GM20431 (cell line): ENCODE results near the gene ZBTB8A.
"Not testable (repeated sequence)": the region's sequence is repeated elsewhere in the genome, so short reads cannot be mapped to it uniquely, and the experiment has no call there.

ENCODE experiments used
- in situ Hi-C: fragments of 300-500 bp; cut with MseI, MboI; formaldehyde crosslinking; loops from one replicate; pipeline ENCODE4 v1.15.0; 2020; ENCODE audit warnings: low sequenced_read_pairs; ENCODE audit not compliant: unreplicated experiment

Gene ZBTB8A

GRCh38 chr1:32538887-32539583 lies at the start of gene ZBTB8A:
Gene ZBTB8A, plus strand, starts transcription at chr1:32539427. Its CDS starts 53,505 bp downstream, at chr1:32592932.
- in situ Hi-C loops, result no loop called here

DNA sequence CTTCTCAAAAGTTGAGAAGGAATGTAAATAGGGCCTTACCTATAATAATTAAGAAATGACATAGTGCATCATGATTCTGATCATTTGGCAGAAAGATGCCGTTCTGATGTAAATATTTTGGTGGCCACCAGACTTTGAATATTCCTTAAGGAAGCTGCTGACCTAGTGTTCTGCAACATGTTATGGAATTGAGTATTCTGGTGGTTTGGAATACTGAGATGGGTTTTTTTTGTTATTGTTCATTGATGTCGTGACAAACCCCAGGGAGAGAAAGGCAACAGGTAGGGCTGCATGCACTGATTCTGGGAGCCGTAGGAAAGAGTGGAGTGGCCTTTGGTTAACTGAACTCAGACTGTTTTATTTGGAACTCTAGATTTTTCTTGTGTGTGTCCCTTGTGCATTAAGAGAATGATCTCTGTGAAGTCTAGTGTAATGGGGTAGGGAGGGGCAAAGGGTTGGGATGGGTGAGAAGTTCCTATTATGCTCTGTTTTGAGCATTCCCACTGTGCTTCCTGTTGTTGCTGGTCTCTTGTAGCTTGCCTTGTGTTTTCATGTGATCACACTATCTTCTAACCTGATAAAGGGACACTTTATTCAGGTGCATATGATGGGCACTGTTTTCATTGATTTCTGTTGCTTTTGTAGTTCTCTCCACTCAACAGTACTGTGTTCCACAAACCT lies 49.3 kb upstream of the ZBTB8A start:
- in situ Hi-C loops, result no loop called here

DNA sequence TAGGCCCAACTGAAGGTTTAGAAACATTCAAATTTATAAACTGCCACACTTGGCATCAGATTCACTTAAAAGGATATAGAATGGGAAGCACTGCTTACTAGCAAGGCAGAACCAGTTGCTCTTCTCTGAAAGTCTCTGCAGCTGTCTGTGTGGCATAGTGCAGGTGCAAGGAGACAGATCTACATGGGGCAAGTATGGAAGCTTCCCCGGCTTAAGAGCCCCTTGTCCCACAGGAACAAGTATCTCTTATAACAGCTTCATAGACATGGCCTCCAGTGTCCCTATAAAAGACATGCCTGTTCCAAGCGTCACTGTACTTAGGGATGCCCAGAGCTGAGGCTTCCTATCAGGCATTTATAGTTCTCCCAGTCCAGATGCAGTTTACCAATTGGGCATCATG lies 47.8 kb upstream of the ZBTB8A start:
- in situ Hi-C loops, result no loop called here

DNA sequence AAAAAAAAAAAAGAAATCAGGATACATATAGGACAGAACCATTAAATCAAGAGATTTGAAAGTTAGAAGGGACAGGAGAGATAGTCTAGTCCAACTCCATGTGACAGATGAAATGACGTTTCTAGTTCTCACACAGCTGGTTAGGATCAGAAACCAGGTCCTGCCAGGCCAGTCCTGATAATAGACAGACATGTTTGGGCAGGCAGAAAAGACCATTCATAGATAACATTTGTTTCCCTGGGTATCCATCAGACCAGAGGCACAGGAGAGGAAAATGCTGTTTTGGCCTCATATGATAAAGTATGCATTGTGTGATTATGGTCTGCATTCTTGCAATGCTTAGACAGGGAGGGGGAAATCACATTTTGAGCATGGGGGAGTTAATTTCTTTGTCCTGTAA lies 45.0 kb upstream of the ZBTB8A start:
- in situ Hi-C loops, result no loop called here

- in situ Hi-C loops, result no loop called here
These were observed 44.4 kb upstream of the ZBTB8A start for GRCh38 chr1:32494711-32495337.

- in situ Hi-C loops, result no loop called here
These were observed 43.1 kb upstream of the ZBTB8A start for GRCh38 chr1:32496127-32496526.

GRCh38 chr1:32498751-32499150 lies 40.5 kb upstream of the ZBTB8A start:
- in situ Hi-C loops, result no loop called here

DNA sequence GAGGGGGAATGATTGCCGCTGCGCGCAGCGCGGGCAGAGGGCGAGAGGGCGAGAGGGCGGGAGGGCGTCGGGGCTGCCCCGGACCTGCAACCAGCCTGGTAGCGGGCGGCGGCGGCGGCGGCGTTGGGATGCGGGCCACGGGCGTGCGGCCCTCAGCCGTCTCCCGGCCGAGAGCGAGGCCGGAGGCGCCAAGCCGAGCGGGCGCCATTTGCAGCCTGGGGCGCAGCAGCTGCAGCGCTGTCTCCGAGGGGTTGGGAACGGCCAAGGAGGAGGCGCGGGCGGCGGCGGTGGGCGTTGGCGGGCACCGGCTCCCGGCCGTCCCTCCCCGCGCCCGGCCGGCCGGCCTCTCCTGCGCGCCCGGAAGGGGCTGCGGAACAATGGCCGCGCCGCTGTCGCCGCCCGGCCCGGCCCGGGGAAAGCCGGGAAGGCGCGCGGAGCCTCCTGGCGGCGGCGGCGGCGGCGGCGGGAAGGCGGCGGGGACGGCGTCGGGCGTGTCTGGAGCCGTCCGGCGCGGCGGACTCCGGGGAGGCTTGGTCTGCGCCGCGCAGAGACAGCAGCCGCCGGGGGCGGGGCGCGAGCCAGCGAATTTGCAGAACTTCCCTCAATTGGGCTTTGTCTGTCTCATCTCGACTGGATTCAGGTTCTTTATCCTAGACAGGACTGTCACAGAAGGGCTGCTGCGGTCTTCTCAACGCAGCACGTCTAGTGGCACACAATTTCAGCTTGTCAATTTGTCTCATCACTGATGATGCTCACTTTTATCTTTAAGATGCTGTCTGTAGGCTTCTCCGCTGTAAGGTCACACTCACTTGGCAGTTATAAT lies 38.6 kb upstream of the ZBTB8A start:
- in situ Hi-C loops, result no loop called here

DNA sequence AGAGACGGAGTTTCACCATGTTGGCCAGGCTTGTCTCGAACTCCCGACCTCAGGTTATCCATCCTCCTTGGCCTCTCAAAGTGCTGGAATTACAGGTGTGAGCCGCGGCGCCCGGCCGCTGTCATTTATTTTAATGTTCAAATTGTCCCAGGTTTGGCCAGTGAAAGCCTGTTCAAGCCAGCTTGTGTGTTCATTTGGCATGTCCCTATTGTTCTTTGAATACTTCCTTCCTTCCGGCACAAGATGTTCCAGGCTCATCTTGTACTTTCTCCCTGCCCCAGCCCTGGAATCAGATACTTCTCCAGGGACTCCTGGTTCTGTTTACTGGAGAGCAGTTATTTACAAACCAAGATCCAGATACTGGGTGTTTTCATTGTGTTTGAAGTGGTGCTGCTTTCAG lies 37.4 kb upstream of the ZBTB8A start:
- in situ Hi-C loops, result no loop called here

DNA sequence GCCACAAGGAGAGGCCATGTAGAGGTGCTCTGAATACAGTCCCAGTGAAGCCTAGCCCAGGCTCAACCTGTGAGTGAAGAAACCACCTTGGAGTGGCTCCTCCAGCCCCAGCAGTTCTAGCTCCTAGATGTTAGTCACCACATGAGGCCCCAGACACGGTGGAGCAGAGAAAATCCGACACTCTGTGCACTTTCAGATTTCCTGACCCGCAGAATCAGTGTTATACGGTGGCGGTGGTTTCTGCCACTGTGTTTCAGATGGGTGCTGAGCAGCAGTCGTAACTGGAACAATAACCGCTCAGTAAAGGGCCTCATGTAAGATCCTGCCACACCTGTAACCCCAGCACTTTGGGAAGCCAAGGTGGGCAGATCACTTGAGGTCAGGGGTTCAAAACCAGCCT lies 36.1 kb upstream of the ZBTB8A start:
- in situ Hi-C loops, result no loop called here

GRCh38 chr1:32507021-32507420 lies 32.2 kb upstream of the ZBTB8A start:
- in situ Hi-C loops, result no loop called here

DNA sequence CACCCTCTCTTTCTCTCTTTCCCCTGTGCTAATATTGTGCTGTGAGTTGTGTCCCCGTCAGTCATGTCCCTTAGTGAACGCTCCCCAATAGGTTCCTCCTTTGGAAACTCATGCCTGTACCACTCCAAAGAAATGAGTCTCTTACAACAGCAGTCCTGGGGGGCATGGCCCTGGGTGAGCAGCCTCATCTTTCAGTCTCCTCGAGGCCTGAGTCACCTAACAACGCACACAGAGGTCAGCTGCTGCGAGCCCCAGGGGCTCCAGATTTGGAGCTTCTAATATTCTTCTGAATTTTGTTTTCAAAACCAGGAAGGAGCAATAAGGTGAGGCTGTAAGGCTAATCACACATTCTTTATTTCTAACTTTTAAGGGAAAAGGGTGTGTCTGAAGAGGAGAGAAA lies 30.5 kb upstream of the ZBTB8A start:
- in situ Hi-C loops, result no loop called here

DNA sequence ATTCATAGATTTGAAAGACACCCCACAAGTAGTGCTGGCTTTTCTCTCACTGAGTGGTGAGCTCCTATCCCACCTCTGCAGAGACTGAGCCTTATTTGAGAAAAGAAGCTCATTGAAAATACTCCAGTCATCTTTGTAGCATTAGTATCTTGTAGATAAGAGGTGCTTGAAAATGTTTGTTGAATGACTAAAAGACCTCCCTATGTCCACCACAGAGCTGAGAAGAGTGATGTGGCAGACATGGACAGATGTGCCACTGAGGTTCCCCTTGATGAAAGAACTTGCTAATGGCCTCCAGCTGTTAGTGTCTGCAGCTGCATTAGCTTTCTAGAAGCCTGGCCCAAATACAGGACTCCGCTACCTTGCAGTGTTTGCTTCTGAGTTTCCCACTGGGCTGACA lies 29.3 kb upstream of the ZBTB8A start:
- in situ Hi-C loops, result no loop called here

- in situ Hi-C loops, result no loop called here
These were observed 22.8 kb upstream of the ZBTB8A start for GRCh38 chr1:32516402-32516801.

GRCh38 chr1:32518976-32519375 lies 20.3 kb upstream of the ZBTB8A start:
- in situ Hi-C loops, result no loop called here

GRCh38 chr1:32521165-32521564 lies 18.1 kb upstream of the ZBTB8A start:
- in situ Hi-C loops, result no loop called here

GRCh38 chr1:32525053-32525452 lies 14.2 kb upstream of the ZBTB8A start:
- in situ Hi-C loops, result no loop called here

- in situ Hi-C loops, result no loop called here
These were observed 13.4 kb upstream of the ZBTB8A start for GRCh38 chr1:32525661-32526444.

DNA sequence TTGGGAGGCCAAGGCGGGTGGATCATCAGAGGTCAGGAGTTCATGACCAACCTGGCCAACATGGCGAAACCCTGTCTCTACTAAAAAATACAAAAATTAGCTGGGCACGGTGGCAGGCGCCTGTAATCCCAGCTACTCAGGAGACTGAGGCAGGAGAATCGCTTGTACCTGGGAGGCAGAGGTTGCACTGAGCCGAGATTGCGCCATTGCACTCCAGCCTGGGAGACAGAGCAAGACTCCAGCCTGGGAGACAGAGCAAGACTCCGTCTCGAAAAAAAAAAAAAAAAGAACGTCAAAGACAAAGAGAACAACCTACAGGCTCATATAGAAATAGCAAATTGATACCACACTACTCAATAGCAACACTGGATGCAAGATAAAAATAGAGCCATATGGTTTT lies 10.7 kb upstream of the ZBTB8A start:
- in situ Hi-C loops, result not testable (repeated sequence)

DNA sequence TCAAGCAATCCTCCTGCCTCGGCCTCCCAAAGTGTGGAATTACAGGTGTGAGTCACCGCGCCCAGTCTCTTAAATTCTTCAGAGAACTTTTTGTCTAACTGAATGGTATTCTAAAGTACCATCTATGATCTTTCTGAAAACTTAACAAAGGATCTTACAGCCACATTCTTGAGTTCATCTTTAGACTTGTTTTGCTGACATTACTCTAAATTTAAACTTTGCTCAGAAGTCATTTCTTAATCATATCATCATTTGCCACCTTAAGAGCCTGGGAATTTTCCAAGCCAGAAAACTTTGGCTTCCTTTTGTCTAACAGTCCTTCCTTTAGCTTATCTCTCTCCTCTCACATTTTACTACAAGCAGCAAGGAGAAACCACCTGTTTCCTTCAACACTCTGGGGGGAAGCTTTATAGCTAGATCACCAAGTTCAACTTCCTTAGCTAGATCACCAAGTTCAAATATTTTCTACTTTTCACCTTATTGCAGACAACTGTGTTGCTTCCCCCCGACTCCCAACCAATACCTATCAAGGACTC lies 5.4 kb upstream of the ZBTB8A start:
- in situ Hi-C loops, result no loop called here
